ENCODE data around the gene OPN3. TPM values are rescaled to one million over a fixed set of nuclear protein-coding genes. Genes with fewer than 3 reads are reported as not detected.

OPN3 gene
- total RNA-seq, 1 donor from 2014 or later = 13.0 TPM

DNA sequence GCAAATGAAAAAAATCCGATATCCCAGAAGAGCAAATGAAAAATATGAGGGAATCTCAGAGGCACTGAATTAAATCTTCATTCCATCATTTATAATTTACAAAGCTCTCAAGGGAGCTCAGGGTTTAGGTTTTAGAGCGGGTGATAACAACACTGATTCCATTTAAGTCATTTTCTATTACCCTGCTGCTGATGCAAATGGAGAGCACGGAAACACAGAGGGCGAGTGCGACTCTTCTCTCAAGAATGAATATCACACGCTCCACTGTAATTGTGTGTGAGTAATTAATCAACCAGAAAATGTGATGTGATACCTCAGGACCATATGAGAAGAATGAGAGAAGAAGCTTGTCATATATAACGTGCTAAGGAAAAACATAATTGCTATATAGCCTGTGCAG, 22.7 kb downstream of the OPN3 start:
- no peak for DNase-seq (ENCODE audit: low spot score)

DNA sequence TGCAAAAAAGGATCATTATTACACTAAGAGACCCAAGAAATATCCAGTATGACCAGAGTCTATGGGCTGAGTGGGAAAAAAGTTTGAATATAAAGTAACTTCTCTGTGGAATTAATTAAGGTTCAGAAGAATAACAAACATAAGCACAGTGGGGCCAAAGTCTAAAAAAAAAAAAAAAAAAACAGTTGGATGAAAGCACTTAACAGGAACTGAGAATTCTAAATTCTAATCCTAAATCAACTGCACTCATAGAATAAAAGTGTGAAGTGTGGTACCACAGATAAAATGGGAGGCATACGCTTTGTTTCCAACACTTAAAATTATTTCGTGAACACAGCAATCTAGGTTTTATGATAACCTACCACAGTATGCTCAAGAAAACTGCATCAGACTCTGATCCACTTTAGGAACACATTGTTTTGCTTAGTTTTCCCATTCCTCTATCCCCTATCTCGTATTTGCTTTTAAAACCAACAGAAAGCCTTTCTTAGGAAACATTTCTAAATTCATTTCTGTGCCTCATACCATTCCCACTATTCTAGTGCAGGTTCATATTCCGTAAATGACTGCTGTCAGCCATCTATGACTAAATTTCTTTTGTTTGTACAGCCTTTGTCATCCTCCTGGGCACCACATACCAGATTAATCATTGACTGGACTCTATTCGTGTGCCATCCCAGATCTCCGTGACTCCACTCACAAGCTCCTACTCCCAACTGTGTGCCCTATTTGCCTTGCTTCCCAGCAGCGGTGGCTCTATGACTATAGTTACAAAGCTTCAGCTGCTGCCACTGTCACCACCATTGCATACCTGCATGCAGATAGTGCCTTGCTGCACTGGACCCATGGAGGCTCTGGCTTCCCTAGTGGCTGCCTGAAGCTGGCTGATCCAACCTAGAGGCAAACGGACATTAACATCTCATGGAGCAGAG, 24.9 kb downstream of the OPN3 start:
- peak; percentile 68 for DNase-seq (ENCODE audit: low spot score)

GRCh38 chr1:241614572-241614971, 25.6 kb downstream of the OPN3 start:
- DNase-seq (ENCODE audit: low spot score) = no peak

GRCh38 chr1:241614144-241614543, 26.0 kb downstream of the OPN3 start:
- DNase-seq (ENCODE audit: low spot score) = no peak

DNA sequence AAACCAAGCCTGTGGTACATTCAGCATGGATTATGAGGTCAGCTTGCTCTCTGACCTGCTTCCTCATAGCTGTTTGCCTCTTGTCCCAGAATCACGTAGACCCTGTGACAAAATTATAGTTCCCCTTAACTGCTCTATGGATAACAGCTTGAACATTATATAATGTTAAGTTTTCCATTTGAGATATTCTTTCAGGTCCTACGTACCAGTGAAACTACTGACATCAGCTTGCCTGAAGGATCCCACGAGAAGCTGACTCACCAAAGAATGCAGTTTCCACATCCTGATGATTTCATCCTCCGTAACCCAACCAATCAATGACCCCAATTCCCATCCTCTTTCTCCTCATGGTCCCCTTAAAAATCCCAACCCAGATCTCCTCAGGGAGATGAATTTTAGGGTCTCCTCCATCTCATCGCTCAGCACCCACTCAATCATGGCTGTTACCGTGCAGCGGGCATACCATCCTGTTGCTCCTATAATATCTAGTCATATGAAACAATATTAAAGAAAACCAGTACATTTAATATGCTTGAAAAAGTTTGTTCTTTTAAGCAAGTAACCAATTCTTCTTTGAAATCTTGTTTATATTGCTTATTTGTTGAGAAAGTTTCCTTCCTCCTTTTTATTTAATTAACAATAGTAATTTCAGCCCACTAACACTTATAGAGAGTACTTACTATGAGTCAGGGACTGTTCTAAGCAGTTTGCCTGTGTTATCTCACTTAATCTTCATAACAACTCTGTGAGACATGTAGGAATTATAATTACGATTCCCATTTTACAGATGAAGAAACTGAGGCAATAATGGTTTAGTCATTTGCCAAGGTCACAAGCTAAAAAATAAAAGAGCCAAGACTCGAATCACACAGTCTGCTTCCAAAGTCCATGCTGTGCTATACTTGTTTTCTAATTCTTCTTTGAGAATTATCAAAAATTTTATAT, 27.4 kb downstream of the OPN3 start:
- peak; percentile 27 for DNase-seq (ENCODE audit: low spot score)

DNA sequence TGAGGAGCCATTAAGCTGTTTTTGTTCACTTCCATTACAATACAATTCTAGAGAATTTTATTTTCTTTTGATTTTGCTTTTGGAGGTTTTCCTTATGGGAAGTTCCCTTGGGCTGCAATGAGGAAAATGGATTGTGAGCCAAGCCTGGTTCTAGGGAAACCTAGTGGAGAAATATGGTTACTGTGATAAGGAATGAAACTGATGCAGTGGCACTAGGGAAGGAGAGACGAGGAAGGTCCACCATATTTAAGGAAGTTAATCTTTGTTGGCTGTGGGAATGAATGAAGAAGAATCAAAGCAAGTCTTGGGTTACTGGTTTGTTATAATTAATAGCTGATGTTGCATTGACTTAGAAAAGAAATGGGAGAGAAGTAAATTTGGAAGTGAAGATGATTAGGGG, 28.4 kb downstream of the OPN3 start:
- no peak for DNase-seq (ENCODE audit: low spot score)

DNA sequence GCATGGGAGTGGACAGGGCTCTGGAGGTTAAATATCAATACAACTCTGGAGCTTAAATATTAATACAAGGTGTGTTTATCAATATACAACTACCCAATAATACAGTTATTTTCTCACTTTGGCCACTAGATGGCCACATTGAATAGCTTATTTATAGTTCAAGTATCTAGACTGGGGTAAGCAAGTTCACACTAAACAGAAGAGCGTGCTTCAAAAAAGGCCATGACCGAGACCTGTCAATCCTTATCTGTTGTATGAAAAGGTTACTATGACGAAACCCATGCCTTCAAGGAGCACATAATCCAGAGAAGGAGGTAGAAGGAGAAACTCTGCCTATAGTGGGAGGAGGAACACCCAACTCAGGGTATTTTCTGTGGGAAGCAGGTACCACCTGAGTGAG, 29.1 kb downstream of the OPN3 start:
- peak; percentile 29 for DNase-seq (ENCODE audit: low spot score)

GRCh38 chr1:241610056-241610815, 29.9 kb downstream of the OPN3 start:
- peak; percentile 51 for DNase-seq (ENCODE audit: low spot score)

DNA sequence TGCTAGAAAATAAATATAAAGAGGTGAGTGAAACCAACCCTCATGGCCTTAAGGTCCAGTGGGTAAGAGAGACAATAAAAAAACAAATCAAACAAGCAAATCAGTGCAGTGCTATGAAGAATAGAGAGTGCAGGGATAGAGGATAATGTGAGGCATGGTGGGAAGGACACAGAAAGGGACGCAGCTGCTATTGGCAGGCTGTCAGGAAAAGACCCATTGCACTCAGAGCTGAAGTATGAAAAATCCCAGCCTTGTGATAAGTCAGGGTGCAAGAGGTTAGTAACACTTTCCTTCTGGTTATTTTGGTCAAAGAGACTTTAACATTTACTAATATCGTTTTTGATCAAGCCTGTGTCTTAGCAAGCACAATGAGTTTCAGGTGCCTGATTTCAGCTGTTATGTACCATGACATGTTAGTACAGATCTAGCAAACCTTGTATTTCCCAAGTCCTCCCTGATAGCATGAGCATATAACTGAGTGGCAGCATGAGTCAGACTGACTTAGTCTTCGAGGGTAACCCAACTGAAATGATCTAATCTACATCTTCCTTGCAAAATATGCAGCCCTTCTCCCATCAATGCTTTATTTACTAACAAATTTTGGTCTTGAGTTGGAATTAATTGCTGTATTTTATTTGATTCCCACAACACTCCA, 31.7 kb downstream of the OPN3 start:
- no peak for DNase-seq (ENCODE audit: low spot score)

DNA sequence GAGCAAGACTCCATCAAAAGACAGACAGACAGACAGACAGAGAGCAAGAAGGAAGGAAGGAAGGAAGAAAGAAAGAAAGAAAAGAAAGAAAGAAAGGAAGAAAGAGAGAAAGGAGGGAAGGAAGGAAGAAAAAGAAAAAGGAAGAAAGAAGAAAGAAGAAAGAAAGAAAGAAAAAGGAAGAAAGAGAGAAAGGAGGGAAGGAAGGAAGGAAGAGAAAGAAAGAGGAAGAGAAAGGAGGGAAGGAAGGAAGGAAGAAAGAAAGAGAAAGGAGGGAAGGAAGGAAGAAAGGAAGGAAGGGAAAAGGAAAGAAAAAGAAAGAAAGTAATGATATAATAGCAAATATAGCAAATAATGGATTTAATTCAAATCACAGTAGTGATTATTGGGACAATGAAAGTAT, 32.7 kb downstream of the OPN3 start:
- DNase-seq (ENCODE audit: low spot score) = no peak

- no peak for DNase-seq (ENCODE audit: low spot score)
Measured at GRCh38 chr1:241606544-241606943, 33.6 kb downstream of the OPN3 start.

DNA sequence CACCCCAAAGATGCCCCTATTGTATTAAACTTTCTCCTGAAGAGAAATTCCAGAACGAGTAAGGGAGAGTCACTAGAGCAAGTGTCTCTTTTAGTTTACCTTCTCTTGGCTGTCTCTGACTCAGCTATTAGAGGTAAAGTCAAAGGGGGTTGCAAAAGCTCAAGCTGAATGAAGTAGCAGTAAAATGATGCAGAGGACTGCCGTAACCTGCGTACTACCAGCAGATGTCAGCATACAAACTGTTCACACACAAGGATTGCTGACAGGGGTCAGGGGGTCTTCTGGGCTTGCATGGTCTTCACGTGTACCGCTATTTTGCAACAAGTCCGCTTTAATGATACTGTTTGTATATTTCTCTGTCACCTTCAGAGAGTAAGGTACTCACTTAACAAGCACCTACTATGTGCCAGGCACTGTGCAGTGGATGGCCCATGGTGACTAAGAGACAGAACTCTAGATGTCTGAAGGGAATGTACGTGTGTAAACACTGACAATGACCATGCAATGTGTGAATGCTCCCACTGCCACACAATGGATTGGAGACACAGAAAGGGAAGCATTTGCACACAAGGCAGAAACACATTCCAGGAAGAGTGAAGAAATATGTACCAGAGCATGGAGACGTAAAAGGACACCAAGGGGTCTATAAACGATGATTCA, 34.9 kb downstream of the OPN3 start:
- no peak for DNase-seq (ENCODE audit: low spot score)

DNA sequence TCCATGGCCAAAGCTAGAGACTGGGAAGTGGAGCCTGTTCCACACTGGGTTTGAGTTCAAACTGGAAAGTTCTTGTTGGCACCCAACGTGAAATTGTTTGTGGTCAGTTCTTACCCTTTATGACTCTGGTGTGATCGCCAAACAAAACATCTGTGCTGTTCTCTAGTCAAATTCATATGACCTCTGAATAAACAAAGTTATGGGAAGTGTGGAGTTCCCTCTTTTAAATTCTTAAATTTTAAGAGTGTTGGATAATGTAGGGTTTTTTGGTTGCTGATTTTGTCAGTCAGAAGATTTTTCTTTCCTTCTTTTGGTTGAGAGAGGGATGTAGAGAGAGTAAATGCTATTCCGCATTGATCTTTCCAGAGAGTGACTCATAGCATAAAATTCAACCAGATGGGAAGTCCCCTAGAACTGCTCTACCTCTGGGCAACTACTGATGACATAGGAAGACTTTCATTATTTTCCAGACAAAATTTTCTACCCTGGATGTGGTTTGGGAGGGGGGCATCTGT, 36.4 kb downstream of the OPN3 start:
- no peak for DNase-seq (ENCODE audit: low spot score)

DNA sequence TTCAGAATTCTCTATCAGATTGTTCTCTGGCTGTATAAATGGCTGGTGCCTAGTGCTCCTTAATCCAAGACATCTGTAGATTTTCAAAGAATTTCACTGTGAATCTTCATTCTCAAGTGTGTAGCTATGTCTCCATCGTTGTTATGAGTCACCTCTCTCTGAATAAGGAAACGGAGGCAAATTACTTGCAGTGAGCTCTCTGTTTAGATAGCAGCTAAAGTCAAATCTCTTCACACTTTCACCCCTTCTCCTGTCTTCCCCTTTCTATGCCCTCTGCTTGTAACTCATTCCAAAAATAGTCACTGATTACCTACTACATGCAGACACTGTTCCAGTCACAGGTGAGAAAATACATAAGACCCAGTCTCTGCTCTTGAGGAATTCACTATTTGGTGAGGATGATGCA, 39.7 kb downstream of the OPN3 start:
- DNase-seq (ENCODE audit: low spot score) = no peak

DNA sequence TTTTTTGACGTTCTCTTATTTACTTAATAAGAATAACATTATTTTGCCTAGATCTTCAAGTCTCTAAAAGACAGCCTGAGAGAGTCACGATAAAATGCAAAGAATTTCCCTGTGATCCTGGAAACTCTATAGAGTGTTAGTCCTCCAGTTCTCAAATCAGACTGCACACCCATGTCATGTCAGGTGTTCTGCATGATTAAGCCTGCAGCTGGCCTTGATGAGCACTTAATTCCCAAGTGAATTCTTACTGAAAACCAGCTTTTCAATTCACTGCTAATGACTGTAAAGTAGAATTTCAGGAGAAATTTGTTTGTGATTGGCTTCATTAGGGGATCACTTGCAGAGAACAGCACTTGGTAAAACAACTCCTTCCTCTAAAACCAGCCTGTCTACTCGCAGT, 41.9 kb downstream of the OPN3 start:
- no peak for DNase-seq (ENCODE audit: low spot score)

DNA sequence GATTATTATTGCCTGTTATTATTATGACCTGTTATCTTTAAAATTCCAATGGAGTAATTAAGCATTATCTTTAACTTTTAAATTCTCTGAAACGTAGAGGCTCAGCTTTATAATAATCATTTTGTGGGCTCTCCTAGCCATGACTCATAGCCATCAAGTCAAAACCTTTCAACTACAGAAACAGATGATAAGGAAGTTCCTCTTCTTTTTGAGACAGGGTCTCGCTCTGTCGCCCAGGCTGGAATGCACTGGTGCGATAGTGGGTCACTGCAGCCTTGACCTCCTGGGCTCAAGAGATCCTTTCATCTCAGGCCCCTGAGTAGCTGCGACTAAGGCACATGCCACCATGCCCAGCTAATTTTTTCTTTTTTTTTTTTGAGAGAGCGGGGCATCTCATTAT, 43.5 kb downstream of the OPN3 start:
- no peak for DNase-seq (ENCODE audit: low spot score)

DNA sequence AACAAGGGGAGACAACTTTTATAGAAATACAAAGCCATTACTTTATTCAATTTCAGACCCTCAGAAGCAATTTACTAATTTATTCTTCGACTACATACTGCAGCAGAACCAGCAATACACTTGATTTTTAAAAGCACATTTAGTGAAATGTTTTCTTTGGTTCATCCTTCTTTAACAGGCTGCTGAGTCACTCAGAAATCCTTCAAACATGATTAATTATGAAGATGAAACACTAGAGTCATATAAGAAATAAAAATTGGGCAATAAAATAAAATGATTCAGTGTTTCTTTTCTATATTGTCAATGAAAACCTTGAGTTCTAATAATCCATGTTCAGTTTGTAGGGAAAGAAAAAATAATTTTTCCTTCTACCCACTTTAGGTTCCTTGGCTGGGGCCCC, 47.0 kb downstream of the OPN3 start:
- DNase-seq (ENCODE audit: low spot score) = no peak

- DNase-seq (ENCODE audit: low spot score) = no peak
Measured at GRCh38 chr1:241592273-241592958, 47.8 kb downstream of the OPN3 start.

- DNase-seq (ENCODE audit: low spot score) = no peak
Measured at GRCh38 chr1:241591736-241592135, 48.4 kb downstream of the OPN3 start.

GRCh38 chr1:241591317-241591716, 48.9 kb downstream of the OPN3 start:
- no peak for DNase-seq (ENCODE audit: low spot score)
